Activated gamma-delta T cell treated with Interleukin-2 at 50 U/mL for 16 hours (primary cell): Measurements from ENCODE around the gene LOXL1.
"Not testable (repeated sequence)": the region's sequence is repeated elsewhere in the genome, so short reads cannot be mapped to it uniquely, and the experiment has no call there.

ENCODE experiments used
- DNase-seq: peaks from one replicate; pipeline ENCODE4 v3.0.0-alpha.2; 2020

Gene LOXL1

DNA sequence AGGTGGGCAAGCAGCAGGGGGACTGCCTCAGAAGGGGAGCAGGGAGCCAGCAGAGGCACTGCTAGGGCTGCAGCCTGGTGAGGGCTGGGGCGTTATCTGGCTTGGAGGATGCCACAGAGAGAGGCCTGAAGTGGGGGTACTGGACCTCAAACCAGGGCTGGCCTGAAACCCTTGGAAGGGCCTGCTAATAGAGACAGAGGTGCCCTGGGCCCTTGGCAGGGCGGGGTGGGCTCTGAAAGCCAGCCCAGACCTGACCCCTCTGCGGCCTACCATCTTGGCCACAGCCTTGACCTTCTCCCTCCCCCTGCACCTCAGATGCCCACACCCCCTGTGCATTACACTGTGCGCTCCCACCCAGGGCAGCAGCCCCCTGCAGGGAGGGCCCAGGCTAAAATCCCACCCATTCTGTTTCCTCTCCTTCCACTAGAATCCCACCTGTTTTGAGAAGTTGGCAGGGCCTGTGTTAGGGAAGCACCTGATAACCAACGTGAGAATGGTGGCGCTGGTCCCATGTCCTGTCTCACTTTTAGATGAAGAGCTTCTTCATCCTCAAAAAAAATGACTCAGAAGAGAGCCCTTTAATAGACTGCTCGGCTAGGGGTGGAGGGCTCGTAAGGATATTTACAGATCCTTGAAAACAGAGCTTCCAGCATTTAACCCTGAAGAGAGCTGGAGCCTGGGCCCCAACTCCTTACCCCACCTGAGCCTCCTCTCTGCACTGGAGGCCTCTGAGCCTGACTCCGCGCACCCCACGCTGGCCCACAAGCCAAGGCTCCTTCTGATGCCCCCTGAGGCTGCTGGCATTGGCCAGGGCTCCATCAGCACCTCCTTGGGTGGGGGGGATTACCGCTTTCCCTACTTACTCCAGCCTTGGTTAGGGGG lies 29.8 kb downstream of the LOXL1 start:
- no peak for DNase-seq

DNA sequence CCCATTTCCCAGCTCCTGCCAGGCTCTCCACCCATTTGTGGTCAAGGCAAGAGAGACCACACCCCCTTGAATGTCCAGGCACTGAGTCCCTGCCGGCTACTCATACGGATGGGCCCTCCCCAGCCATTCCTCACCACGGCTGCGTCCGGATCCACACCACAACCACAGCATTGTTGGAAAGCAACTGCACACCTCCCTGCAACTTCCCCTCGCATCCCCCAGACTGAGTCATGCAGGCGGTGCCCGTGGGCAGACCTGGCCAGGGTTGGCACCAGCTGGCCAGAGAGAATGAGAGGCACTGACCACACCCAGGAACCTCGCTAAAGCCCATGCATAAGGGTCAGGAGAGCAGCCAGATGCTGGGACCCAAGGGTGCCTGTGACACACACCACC lies 30.5 kb downstream of the LOXL1 start:
- DNase-seq = no peak

DNA sequence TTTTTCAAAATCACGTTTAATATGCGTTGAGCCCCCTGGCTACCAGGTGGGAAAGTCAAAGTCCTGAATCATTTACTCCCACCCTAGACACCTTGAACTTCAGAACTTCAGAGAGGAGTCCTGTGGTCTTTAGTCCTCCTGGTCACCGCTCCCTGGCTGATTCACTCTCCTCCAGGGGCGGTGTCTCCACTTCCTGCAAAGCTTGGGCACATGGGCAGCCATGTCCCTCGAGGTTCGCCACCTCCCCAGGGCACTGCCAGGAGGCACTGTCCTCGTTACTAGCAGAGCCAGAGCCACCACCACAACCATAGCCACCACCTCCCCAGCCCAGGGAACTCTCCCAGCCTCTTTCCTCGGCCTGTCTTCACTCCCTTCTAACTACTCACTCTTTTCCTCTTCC lies 31.0 kb downstream of the LOXL1 start:
- no peak for DNase-seq

DNA sequence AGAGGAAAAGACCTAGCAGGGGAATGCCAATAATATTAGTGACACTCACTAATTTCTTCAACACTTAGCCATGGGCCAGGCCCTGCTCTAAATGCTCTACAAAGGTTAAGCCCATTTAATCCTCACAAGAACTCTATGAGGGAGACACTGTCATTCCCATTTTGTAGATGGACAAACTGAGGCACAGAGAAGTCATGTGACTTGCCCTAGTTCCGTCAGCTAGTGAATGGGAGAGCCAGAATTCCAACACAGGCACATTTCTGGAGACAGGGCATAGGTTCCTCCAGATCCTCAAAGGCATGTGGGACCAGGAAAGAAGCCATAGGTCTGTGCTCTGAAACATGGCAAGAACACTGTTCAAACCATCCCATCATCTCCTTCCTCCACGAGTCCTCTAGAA lies 31.5 kb downstream of the LOXL1 start:
- DNase-seq = no peak

DNA sequence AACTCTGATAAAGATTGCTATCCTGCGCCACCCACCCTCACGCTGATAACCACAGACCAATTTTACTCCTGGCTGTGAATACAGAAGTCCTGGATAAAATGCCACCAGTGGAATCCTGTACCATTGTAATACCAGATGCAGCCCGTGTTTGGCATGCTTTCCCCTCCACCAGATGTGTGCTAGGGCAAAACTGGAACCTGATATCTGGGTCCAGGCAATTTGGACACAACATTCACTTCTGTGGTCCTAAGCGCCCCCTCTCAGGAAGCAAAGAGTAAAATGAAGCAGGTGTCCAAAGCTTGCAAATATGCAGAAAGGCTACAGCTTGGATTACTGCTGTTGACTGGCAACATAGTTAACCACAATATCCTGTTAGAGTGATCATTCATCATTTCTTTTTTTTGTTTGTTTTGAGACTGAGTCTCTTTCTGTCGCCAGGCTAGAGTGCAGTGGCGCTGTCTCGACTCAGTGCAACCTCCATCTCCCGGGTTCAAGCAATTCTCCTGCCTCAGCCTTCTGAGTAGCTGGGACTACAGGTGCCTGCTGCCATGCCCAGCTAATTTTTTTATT lies 32.8 kb downstream of the LOXL1 start:
- peak; percentile 23 for DNase-seq

DNA sequence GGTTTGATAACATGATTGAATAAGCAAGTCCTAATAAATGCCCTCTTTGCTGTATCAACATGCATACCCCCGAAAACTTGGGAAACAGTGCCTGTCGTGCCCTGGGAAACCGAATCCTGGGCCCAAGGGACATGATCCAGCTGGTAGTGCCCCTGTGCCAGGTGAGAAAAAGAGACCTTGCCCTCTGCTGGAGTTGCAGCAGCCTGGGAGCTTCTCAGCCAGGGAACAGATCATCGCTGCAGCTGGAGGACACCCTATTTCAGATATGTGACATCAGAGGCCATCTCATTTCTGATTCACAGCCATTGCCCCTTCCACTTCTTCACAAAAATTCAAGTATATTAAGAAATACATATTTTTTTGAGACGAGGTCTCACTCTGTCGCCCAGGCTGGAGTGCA lies 33.5 kb downstream of the LOXL1 start:
- DNase-seq = no peak

DNA sequence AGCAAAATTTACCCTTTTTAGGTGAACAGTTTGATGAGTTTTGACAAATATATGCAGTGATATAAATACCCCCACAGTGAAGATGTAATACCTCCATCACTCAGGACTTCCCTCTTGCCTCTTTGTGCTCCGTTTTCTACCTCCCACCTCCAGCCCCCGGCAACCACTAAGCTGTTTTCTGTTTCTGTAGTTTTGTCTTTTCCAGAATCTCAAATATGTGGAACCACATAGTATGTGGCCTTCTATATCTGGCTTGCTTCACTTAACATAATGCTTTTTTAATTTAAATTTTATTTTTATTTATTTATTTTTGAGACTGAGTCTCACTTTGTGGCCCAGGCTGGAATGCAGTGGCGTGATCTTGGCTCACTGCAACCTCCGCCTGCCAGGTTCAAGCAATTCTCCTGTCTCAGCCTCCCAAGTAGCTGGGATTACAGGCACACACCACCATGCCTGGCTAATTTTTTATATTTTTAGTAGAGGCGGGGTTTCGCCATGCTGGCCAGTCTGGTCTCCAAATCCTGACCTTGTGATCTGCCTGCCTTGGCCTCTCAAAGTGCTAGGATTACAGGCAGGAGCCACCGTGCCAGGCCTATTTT lies 34.3 kb downstream of the LOXL1 start:
- not testable (repeated sequence) for DNase-seq

DNA sequence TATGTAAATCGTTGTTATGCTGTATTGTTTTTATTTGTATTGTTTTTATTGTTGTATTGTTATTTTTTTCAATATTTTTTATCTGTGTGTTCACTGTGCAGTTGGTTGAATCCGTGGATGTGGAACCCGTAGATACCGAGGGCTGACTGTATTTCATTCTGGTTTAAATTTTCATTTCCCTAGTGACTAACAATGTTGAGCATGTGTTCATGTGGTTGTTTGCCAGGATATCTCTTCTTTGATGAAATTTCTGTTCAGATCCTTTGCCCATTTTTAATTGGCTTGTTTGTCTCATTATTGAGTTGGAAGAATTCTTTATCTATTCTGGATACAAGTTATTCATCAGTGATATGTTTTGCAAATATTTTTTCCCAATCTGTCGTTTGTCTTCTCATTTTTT lies 36.2 kb downstream of the LOXL1 start:
- no peak for DNase-seq

DNA sequence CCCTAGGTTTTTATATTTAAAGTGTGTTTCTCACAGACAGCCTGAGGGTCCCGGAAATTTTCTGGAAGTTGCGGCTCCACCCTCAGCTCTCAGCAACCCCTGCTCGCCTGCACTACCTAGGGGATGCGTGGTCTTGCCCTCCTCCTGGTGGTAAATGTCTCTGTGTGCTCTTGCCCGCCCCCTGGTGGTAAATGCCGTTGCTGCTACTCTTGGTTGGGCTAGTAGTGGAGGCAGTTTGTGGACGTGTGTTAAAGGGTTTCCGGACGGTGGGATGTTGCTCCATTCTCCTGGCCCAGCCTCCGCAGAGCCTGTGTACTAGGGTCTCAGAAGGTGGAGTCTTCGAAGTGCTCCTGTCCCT lies 38.5 kb downstream of the LOXL1 start:
- peak; percentile 89 for DNase-seq

DNA sequence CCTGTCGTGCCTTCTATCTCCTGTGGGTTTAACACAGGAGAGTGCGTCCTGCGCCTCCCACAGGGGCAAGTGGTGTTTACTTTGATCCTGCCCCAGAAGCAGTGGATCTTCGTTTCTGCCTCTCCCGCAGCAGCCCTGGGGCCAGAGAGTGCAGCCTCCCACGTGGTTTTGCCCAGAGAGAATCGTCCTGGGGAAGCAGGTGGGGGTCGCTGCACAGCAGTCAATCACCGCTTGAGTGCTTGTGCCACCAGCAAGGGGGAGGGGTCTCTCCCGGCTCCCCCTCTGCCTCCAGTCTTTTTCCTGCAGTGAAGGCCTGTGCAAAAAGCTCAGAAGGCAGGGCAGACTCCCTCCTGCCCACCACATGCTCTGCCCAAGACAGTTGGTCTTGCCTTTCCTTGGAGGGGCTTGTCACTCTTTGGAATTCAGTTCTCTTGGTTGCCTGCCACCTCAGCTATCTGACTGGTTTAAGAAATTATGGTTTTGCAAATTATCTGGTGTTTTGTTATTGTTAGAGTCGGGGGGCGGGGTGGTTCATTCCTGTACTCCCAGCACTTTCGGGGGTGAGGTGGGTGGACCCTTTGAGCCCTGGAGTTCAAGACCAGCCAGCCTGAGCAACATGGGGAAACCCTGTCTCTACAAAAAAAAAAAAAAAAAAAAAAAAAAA lies 39.0 kb downstream of the LOXL1 start:
- no peak for DNase-seq

DNA sequence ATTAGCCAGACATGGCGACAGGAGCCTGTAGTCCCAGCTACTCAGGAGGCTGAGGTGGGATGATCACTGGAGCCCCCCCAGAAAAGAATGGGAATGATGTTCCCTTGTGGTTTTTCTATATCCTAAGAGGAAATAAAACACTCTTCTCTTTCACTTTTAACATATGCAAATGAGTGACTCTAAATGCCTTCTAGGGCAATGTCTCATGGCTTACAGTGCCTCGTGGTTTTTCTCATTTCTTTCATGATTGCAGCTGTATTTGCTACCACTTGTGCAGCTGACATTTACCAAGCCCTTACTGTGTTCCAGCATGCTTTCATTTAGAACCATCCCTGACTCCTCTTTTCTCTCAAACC lies 39.5 kb downstream of the LOXL1 start:
- DNase-seq = no peak

DNA sequence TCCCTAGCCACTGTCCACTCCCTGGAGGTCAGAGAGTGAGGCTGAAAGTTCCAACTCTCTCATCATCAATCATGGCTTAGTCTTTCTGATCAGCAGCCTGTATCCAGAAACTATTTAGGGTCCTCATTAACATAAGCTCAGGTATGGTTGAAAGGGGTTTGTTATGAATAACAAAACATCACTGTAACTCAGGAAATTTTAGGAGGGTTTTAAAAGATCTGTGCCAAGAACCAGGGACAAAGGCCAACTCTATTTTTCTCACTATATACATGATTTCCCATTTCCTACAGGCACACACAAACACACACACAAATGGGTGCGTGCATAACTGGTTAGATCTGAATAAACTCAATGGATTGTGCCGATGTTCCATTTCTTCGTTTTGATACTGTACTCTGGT lies 42.2 kb downstream of the LOXL1 start:
- no peak for DNase-seq

DNA sequence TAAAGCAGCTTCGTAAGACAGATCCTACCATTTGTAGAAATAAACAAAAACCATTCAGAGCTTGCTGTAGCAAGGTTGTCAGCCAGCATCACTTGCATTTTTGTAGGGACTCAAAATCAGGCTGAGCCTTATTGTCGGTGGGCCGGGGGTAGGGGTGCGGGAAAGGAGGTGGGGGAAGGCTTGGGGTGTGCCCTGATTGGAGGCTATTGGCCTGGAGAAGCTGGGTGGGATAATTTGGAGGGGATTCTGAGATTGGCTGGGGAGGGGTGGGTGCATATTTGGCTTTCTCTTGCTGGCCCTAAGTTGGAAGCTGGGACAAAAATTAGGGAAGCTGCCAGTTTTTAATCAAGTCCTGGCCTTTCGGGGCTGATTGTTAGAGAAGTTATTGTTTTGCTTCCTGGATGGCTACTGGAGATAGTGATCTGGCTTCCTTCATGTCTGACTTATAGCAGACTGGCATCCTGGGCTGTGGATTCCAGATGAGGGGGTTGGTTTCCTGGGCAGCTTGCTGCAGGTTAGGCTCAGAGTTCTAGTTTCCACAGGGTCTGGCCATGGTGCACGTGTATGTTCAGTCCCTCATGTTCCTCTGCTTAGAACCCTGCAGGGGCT lies 43.0 kb downstream of the LOXL1 start:
- no peak for DNase-seq

DNA sequence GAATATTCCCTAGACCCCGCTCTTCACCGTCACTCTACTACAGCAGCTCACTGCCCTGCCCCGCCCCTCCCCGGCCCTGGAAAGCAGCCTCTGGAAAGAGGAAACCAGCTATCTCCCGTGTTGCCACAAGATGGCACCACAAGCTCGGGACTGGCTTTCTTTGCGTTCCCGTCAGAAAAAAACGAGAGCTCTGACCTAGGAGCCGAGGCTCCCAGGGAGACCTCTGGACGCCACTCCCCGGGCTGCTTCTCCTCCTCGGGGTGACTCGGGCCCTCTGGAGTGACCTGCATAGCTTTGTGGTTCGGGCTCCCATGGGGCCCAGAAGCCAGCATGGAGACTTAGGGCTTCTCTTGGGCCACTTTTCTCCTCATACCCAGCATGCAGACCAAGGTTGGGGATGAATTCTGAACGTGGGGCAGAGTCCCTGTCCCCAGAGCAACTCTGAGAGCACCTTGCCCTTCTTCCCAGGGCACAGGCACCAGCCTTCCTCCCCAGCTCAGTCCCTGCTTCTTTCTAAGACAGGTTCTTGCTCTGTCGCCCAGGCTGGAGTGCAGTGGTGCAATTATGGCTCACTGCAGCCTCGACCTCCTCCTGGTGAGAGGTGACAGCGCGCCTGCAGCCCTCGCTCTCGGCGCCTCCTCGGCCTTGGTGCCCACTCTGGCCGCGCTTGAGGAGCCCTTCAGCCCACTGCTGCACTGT lies 46.9 kb downstream of the LOXL1 start:
- DNase-seq = peak; percentile 69

DNA sequence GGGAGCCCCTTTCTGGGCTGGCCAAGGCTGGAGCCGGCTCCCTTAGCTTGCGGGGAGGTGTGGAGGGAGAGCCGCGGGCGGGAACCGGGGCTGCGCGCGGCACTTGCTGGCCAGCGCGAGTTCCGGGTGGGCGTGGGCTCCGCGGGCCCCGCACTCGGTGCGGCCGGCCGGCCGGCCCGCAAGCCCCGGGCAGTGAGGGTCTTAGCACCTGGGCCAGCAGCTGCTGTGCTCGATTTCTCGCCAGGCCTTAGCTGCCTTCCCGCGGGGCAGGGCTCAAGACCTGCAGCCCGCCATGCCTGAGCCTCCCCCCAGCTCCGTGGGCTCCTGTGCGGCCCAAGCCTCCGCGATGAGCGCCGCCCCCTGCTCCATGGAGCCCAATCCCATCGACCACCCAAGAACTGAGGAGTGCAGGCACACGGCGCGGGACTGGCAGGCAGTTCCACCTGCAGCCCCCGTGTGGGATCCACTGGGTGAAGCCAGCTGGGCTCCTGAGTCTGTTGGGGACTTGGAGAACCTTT lies 47.5 kb downstream of the LOXL1 start:
- DNase-seq = not testable (repeated sequence)

DNA sequence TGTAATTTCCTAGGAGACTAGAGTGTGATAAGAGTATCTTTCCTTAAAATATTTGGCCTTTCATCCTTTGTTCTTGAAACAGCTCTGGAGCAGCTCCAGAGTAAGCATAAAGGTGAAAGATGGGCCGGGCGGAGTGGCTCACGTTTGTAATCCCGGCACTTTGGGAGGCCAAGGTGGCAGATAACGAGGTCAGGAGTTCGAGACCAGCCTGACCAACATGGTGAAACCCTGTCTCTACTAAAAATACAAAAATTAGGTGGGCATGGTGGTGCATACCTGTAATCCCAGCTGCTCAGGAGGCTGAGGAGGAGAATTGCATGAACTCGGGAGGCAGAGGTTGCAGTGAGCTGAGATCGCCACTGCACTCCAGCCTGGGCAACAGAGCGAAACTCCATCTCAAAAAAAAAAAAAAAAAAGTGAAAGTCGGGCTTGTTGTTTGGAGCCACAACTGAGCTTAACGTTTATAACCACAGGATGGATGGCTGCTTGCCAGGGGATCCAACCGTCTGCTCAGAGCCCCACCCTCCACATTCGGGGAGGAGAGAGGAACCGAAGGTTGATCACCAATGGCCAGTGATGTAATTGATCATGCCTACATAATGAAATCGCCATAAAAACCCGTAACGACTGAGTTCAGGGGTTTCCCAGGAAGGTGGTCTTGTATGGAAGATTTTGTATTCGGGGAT lies 49.3 kb downstream of the LOXL1 start:
- not testable (repeated sequence) for DNase-seq

DNA sequence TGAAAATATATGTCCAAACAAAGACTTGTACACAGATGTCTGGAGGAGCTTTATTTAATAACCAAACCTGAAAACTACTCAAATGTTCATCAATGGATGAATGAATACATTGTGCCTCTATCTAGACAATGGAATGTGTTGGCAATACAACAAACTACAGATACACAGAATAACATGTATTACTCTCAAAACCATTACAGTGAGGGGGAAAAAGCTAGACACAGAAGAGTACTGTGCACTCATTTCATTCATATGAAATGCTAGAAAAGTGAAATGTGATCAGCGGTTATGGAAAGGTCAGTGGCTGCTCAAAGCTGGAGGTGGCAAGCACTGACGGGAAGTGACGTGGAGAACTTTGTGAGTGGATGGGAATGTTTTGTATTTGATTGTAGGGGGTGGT lies 52.6 kb downstream of the LOXL1 start:
- DNase-seq = no peak

DNA sequence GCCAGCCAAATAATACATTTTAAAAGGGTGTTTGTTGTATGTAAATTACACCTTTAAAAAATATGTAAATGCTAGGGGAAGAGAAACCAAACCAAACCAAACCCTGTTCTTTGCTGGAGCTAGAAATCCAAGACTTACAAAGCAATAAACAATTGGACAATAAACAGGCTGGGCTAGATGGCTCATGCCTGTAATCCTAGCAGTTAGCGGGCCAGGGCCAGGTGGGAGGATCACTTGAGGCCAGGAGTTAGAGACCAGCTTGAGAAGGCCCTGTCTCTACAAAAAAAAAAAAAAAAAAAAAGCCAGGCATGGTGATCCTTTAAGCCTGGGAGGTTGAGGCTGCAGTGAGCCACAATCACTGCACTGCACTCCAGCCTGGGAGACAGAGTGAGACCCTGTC lies 53.4 kb downstream of the LOXL1 start:
- DNase-seq = no peak

DNA sequence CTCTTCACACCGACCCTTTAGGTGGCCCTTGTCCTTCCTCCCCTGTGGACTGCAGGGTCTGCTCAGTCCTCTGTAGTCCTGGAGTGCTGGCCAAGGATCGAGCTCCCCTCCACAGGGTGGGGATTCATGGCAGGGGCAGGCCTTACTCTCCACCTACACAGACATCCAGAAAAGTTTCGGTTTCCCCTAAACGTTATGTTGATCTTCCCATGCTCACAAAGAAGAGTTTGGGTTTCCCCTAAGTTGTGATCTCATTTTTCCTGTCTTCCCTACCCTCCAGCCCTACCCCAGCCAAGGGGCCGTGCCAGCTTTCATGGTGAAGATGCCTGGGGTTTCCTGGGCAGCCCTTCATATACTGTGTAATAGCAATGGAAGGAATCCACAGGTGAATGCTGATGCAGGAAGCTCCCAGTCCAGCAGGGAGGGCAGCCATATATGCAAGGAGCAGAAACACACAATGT lies 55.5 kb downstream of the LOXL1 start:
- DNase-seq = no peak

DNA sequence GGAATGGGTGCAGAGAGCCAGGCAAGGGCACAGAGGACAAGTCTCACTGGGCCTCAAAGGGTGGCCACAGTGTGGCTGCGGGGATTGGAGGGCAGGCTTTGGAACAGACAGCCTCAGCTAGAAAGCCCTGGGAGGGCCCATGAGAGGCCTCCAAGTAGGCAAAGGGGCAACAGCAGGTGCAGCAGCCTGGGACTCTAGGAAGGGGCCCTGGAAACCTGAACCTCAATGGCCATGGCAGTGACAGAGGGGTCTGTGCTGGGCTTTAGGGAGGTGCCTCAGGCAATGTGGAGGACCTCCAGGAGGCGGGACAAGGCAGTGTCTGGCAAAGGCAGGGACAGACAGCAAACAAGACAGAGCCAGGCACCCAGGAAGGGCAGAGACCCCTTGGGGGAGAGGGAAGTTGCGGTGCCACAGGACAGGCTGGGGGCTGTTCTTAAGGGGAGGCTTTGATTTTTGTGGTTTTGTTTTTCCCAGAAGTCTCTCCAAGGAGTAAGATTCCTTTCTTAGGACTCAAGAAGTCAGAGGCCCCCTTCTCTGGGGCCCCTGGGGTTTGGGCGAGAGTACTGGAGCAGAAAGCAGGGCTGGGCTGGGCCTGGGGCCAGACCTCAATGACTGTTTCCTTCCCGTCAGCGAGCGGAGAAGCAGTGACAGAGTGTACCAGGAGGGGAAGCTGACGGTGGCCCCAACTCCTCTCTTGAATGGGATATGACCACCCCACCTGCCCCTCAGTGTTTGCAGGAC lies 56.1 kb downstream of the LOXL1 start:
- DNase-seq = no peak

DNA sequence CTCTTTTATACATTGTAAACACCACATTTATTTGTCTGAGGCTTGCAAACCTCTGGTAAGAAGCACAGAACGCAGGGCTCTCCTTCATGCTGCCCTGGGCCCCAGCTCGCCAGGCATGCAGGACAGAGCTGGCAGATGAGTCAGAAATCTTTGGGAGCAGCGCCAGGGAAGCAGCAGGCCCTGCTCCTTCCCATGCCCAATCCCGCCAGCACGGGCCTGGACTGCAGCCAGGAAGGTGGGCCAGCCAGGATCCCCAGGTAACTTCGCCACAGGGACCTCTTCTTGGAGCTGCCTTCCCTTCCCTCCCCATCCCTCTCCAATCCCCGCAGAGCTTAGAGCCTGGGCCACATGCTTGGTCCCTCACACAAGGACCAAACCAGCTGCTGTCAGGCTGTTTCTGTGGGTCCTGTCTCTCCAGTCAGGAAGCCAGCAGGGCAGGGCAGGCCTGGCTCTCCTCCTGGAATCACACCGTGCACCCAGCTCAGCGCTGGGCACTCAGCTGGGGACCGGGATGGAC lies 57.0 kb downstream of the LOXL1 start:
- no peak for DNase-seq
